Endothelial cell (in vitro differentiated cells): ENCODE measurements around the gene KIAA0930. TPM values are rescaled to one million over a fixed set of nuclear protein-coding genes. Genes with fewer than 3 reads are reported as not detected.

Experiments used
- DNase-seq: peaks from one replicate; pipeline ENCODE4 v3.0.0; 2021; ENCODE audit warnings: low spot score
- H3K27ac Mint-ChIP-seq: one replicate; pipeline ENCODE4 v1.8.0; 2021; ENCODE audit warnings: mixed read lengths, inconsistent platforms; ENCODE audit not compliant: unreplicated experiment
- H3K27me3 Mint-ChIP-seq: one replicate; pipeline ENCODE4 v1.8.0; 2021; ENCODE audit warnings: mild to moderate bottlenecking, moderate library complexity, mixed read lengths, inconsistent platforms; ENCODE audit not compliant: unreplicated experiment
- H3K36me3 Mint-ChIP-seq: one replicate; pipeline ENCODE4 v1.8.0; 2021; ENCODE audit warnings: mild to moderate bottlenecking, low read depth, mixed read lengths, inconsistent platforms; ENCODE audit not compliant: unreplicated experiment
- H3K4me1 Mint-ChIP-seq: one replicate; pipeline ENCODE4 v1.8.0; 2021; ENCODE audit warnings: mild to moderate bottlenecking, mixed read lengths, inconsistent platforms; ENCODE audit not compliant: unreplicated experiment
- H3K4me3 Mint-ChIP-seq: one replicate; pipeline ENCODE4 v1.8.0; 2021; ENCODE audit warnings: mild to moderate bottlenecking, mixed read lengths, inconsistent platforms; ENCODE audit not compliant: unreplicated experiment
- H3K9me3 Mint-ChIP-seq: one replicate; pipeline ENCODE4 v1.8.0; 2021; ENCODE audit warnings: mixed read lengths, inconsistent platforms; ENCODE audit not compliant: unreplicated experiment
- CTCF ChIP-seq: fragments of 200-600 bp; sonication (generic); IDR thresholded peaks from one replicate; pipeline ENCODE4 v1.5.0; 2021; ENCODE audit warnings: antibody characterized with exemption; ENCODE audit not compliant: unreplicated experiment
- total RNA-seq: library from RNA; stranded (reverse); fragmentation: NEBNext Ultra II Directional; extraction: Animal tissue kit (Norgen Biotek cat#: 25700); gene quantifications from one replicate; pipeline ENCODE4 v1.2.1, GENCODE V29; 2021; ENCODE audit not compliant: unreplicated experiment

Gene KIAA0930
- total RNA-seq, 1 donor from 2014 or later, result 18.7 TPM

GRCh38 chr22:45239681-45240051, 1.0 kb downstream of the KIAA0930 start:
- Mint-ChIP-seq H3K4me3 (peak overlapping the region; percentile 93), H3K4me1 (peaks cover 4% of the 10 kb centered on the region), H3K27me3 (peaks cover 2% of the 10 kb centered on the region), H3K36me3 (no peaks in the 10 kb centered on the region), H3K27ac (no peak overlapping the region), H3K9me3 (no peaks in the 10 kb centered on the region)
- no peak for DNase-seq
- TF ChIP-seq CTCF, result no peak

GRCh38 chr22:45238957-45239680, 1.6 kb downstream of the KIAA0930 start:
- Mint-ChIP-seq H3K27me3 (peaks cover 2% of the 10 kb centered on the region), H3K4me1 (peaks cover 4% of the 10 kb centered on the region), H3K27ac (no peak overlapping the region), H3K36me3 (no peaks in the 10 kb centered on the region), H3K9me3 (no peaks in the 10 kb centered on the region), H3K4me3 (peak overlapping the region; percentile 93)
- TF ChIP-seq CTCF, result no peak
- DNase-seq, result no peak

GRCh38 chr22:45238076-45238956, 2.4 kb downstream of the KIAA0930 start:
- DNase-seq, result no peak
- H3K4me3 Mint-ChIP-seq, result no peak overlapping the region
- no peak for TF ChIP-seq CTCF

GRCh38 chr22:45237065-45237990, 3.4 kb downstream of the KIAA0930 start:
- peaks cover 2% of the 10 kb centered on the region for H3K27me3 Mint-ChIP-seq
- DNase-seq, result no peak
- H3K4me3 Mint-ChIP-seq, result no peak overlapping the region
- H3K9me3 Mint-ChIP-seq, result no peaks in the 10 kb centered on the region
- no peaks in the 10 kb centered on the region for H3K36me3 Mint-ChIP-seq
- H3K27ac Mint-ChIP-seq, result no peak overlapping the region
- no peak for TF ChIP-seq CTCF
- H3K4me1 Mint-ChIP-seq, result peaks cover 4% of the 10 kb centered on the region

More at GRCh38 chr22:45238076-45238956, 2.4 kb downstream of the KIAA0930 start:
- Mint-ChIP-seq H3K4me1 (peaks cover 4% of the 10 kb centered on the region), H3K27ac (no peak overlapping the region), H3K36me3 (no peaks in the 10 kb centered on the region), H3K27me3 (peaks cover 2% of the 10 kb centered on the region), H3K9me3 (no peaks in the 10 kb centered on the region)
